ENCODE results near the gene MGLL. TPM values are rescaled to one million over a fixed set of nuclear protein-coding genes. Genes with fewer than 3 reads are reported as not detected.

MGLL gene
- 60.0 to 73.4 TPM (median 65.8 TPM) in 5 replicates for total RNA-seq (2022; extraction: Qiagen RNA extraction; ENCODE audit: low read depth)

GRCh38 chr3:127822041-127822681, at the start of gene MGLL:
Gene MGLL, minus strand, starts transcription at chr3:127822515. Its CDS starts 197 bp downstream, at chr3:127822318.

GRCh38 chr3:127672429-127673190, 149.7 kb downstream of the MGLL start, which contains the start of gene ABTB1:
Gene ABTB1, plus strand, starts transcription at chr3:127672952. Its CDS starts 74 bp downstream, at chr3:127673026.

Other genes with a start within 250 kb of the MGLL start
- gene TPRA1, start 231.8 kb downstream of the MGLL start, total RNA-seq (2022; extraction: Qiagen RNA extraction; ENCODE audit: low read depth): 45.7 to 60.5 TPM (median 50.7 TPM) in 5 replicates
- 56.7 to 65.0 TPM (median 64.2 TPM) in 5 replicates for gene MCM2, start 224.1 kb downstream of the MGLL start, total RNA-seq (2022; extraction: Qiagen RNA extraction; ENCODE audit: low read depth)
- gene PODXL2, start 193.3 kb downstream of the MGLL start, total RNA-seq (2022; extraction: Qiagen RNA extraction; ENCODE audit: low read depth): 7.8 to 10.2 TPM (median 10.1 TPM) in 5 replicates
- 14.7 to 18.6 TPM (median 15.7 TPM) in 5 replicates for gene ABTB1, start 149.6 kb downstream of the MGLL start, total RNA-seq (2022; extraction: Qiagen RNA extraction; ENCODE audit: low read depth)
- gene KBTBD12, start 92.7 kb upstream of the MGLL start, total RNA-seq (2022; extraction: Qiagen RNA extraction; ENCODE audit: low read depth): not detected in 5 replicates
- 120 to 134 TPM (median 131 TPM) in 5 replicates for gene SEC61A1, start 229.9 kb upstream of the MGLL start, total RNA-seq (2022; extraction: Qiagen RNA extraction; ENCODE audit: low read depth)